AG04450 (cell line): Measurements from ENCODE around the gene WHRN. TPM values are rescaled to one million over a fixed set of nuclear protein-coding genes. Genes with fewer than 3 reads are reported as not detected.

ENCODE experiments used
- CTCF ChIA-PET: fragments of 300-600, 350-600 bp; formaldehyde crosslinking; extraction: SDS; loops from one replicate; lab custom pipeline; 2022; ENCODE audit warnings: antibody characterized with exemption, inconsistent platforms; lab: Charles Lee
- POLR2A ChIA-PET: fragments of 350-600 bp; formaldehyde crosslinking; extraction: SDS; loops from one replicate; lab custom pipeline; 2021; ENCODE audit warnings: antibody characterized with exemption, inconsistent platforms; lab: Yijun Ruan, JAX
- DNase-seq: peaks from one replicate; pipeline ENCODE4 v3.0.0-alpha.2; 2011; ENCODE audit warnings: low read depth, low spot score
- H3K27ac ChIP-seq: one replicate; pipeline ENCODE4 v1.5.1; 2012; ENCODE audit warnings: low read depth, low read length, control low read depth
- H3K27me3 ChIP-seq: one replicate; pipeline ENCODE4 v1.6.0; 2012; ENCODE audit warnings: low read length; ENCODE audit not compliant: control insufficient read depth, insufficient read depth
- H3K4me3 ChIP-seq: 2 replicates; pipeline ENCODE4 v1.5.1; 2011; ENCODE audit warnings: mild to moderate bottlenecking, low read depth, low read length, control low read depth
- H3K9me3 ChIP-seq: 2 replicates; pipeline ENCODE4 v1.5.1; 2012; ENCODE audit warnings: low read length; ENCODE audit not compliant: control insufficient read depth, insufficient read depth
- CTCF ChIP-seq: IDR thresholded peaks from 2 replicates; pipeline ENCODE4 v1.5.1; 2011; ENCODE audit warnings: low read depth, low read length, control low read depth, inconsistent platforms
- polyA plus RNA-seq: library from polyadenylated mRNA; depleted of rRNA; stranded (reverse); fragments of >200 nt; gene quantifications from 2 replicates; pipeline ENCODE4 v1.2.3, GENCODE V29; 2011

WHRN gene
- polyA plus RNA-seq, 1 experiment = 1.1 TPM

DNA sequence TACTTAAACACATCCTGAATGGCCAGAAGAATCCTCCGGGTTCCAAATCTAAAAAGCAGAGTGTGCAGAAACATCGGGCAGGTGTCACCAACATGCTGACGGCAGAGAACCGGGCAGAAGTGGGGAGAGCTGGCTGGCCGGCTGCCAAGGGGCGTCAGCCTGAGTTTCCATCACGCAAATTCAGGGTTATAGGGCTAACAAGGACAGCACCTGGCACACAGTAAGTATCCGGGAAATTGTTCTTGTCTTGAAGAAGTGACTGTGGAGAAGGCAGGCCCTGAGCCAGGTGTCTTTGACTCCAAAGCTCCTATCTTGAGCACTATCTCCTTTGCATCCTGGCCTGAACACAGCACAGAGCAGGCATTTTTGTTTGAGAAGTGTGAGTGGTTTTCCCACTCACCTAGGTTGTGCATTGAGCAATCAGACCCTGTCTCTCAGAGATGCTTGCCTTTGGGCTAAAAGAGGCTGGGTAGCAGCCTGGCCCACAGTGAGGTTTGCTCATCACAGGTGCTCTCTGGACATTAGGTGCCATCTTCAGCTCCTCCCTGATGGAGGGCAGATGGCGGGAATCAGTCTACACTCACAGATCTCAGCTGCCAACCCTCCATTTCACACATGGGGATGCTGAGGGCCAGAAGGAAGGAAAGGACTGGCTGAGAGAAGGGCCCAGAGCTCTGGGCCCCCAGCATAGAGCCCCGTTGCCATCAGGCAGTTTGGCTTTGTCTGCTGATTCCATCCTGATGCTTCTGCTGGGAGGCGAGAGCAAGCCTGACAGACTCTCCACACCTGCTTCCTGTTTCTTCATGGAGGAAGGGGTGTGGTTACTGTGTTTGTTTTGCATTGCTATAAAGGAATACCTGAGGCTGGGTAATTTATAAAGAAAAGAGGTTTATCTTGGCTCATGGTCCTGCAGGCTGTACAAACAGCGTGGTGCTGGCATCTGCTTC, 52.8 kb downstream of the WHRN start:
- Histone ChIP-seq H3K27me3 (peaks cover 15% of the 10 kb centered on the region), H3K9me3 (no peaks in the 10 kb centered on the region), H3K27ac (no peak overlapping the region), H3K4me3 (no peak overlapping the region)
- no peak for TF ChIP-seq CTCF
- POLR2A ChIA-PET = no interaction called here
- no peak for DNase-seq
- CTCF ChIA-PET = no interaction called here

- TF ChIP-seq CTCF = no peak
- no peak for DNase-seq
- no peaks in the 10 kb centered on the region for H3K9me3 ChIP-seq
- no peak overlapping the region for H3K27ac ChIP-seq
- POLR2A ChIA-PET = no interaction called here
- CTCF ChIA-PET = no interaction called here
- H3K27me3 ChIP-seq = peaks cover 15% of the 10 kb centered on the region
- no peak overlapping the region for H3K4me3 ChIP-seq
These were observed 53.6 kb downstream of the WHRN start for GRCh38 chr9:114451707-114452031.

- DNase-seq = no peak
- ChIA-PET POLR2A (no interaction called here), CTCF (interaction anchor here (1.6 to 2.0 kb wide), 2 partner anchors 46 to 202 kb away, joined by 5 read pairs; no protein-coding TSS in a partner anchor)
- H3K9me3 ChIP-seq = no peaks in the 10 kb centered on the region
- no peak overlapping the region for H3K4me3 ChIP-seq
- no peak for TF ChIP-seq CTCF
- peaks cover 15% of the 10 kb centered on the region for H3K27me3 ChIP-seq
- H3K27ac ChIP-seq = no peak overlapping the region
These were observed 54.2 kb downstream of the WHRN start for GRCh38 chr9:114450833-114451706.

DNA sequence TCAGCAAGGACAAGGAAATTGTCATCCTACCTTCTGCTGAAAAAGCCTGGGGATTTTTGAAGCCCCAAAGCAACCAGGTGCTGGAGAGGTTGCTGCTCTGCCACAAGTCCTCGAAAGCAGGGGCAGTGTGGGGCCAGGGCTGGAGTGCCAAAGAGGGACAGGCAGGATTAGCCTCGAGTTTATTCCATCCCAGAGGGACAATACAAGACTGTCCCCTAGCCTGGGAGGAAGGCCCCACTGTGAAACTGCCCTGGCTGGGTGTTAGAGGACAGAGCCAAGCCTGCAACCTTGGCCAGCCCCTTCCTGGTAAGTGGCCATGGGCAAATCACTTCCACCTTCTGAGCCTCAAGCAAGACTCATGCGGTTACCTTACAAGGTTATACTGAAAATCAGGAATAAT, 55.1 kb downstream of the WHRN start:
- POLR2A ChIA-PET = no interaction called here
- CTCF ChIA-PET = interaction anchor here (1.1 to 2.0 kb wide), 4 partner anchors 14 to 203 kb away, joined by 3 to 5 read pairs (median 4); no protein-coding TSS in a partner anchor
- H3K9me3 ChIP-seq = no peaks in the 10 kb centered on the region
- no peak overlapping the region for H3K27ac ChIP-seq
- no peak for TF ChIP-seq CTCF
- DNase-seq = no peak
- no peak overlapping the region for H3K4me3 ChIP-seq
- H3K27me3 ChIP-seq = peaks cover 15% of the 10 kb centered on the region
